ENCODE results near the gene SCAP. TPM values are rescaled to one million over a fixed set of nuclear protein-coding genes. Genes with fewer than 3 reads are reported as not detected.

The SCAP gene
- total RNA-seq, 1 donor from 2014 or later = 49.7 TPM

GRCh38 chr3:47399531-47400270 lies 76.0 kb downstream of the SCAP start:
- TF ChIP-seq CTCF (IDR thresholded peaks at IDR 0.05) = no peak
- no peaks in the 10 kb centered on the region for H3K36me3 Mint-ChIP-seq (ENCODE audit: low read depth)
- no peaks in the 10 kb centered on the region for H3K27me3 Mint-ChIP-seq (ENCODE audit: low read depth)
- H3K4me1 Mint-ChIP-seq (ENCODE audit: low read depth) = peaks cover 34% of the 10 kb centered on the region
- no peak overlapping the region for H3K4me3 Mint-ChIP-seq (ENCODE audit: unreplicated experiment)
- H3K9me3 Mint-ChIP-seq (ENCODE audit: low read depth) = no peaks in the 10 kb centered on the region
- DNase-seq (ENCODE audit: low spot score) = no peak
- H3K27ac Mint-ChIP-seq (ENCODE audit: unreplicated experiment) = no peak overlapping the region

- H3K4me3 Mint-ChIP-seq (ENCODE audit: unreplicated experiment) = no peak overlapping the region
- no peak for TF ChIP-seq CTCF (IDR thresholded peaks at IDR 0.05)
- DNase-seq (ENCODE audit: low spot score) = no peak
- H3K36me3 Mint-ChIP-seq (ENCODE audit: low read depth) = no peaks in the 10 kb centered on the region
- H3K4me1 Mint-ChIP-seq (ENCODE audit: low read depth) = peaks cover 35% of the 10 kb centered on the region
- no peak overlapping the region for H3K27ac Mint-ChIP-seq (ENCODE audit: unreplicated experiment)
- no peaks in the 10 kb centered on the region for H3K9me3 Mint-ChIP-seq (ENCODE audit: low read depth)
- no peaks in the 10 kb centered on the region for H3K27me3 Mint-ChIP-seq (ENCODE audit: low read depth)
Measured at GRCh38 chr3:47399016-47399415, 76.7 kb downstream of the SCAP start.

- no peaks in the 10 kb centered on the region for H3K27me3 Mint-ChIP-seq (ENCODE audit: low read depth)
- H3K9me3 Mint-ChIP-seq (ENCODE audit: low read depth) = no peaks in the 10 kb centered on the region
- no peak for DNase-seq (ENCODE audit: low spot score)
- H3K4me3 Mint-ChIP-seq (ENCODE audit: unreplicated experiment) = no peak overlapping the region
- H3K27ac Mint-ChIP-seq (ENCODE audit: unreplicated experiment) = peak overlapping the region; percentile 80
- H3K4me1 Mint-ChIP-seq (ENCODE audit: low read depth) = peaks cover 39% of the 10 kb centered on the region
- no peaks in the 10 kb centered on the region for H3K36me3 Mint-ChIP-seq (ENCODE audit: low read depth)
- no peak for TF ChIP-seq CTCF (IDR thresholded peaks at IDR 0.05)
Measured at GRCh38 chr3:47398228-47398627, 77.5 kb downstream of the SCAP start.

- no peak for DNase-seq (ENCODE audit: low spot score)
- no peak overlapping the region for H3K4me3 Mint-ChIP-seq (ENCODE audit: unreplicated experiment)
- TF ChIP-seq CTCF (IDR thresholded peaks at IDR 0.05) = no peak
- no peaks in the 10 kb centered on the region for H3K36me3 Mint-ChIP-seq (ENCODE audit: low read depth)
- H3K9me3 Mint-ChIP-seq (ENCODE audit: low read depth) = no peaks in the 10 kb centered on the region
- peaks cover 43% of the 10 kb centered on the region for H3K4me1 Mint-ChIP-seq (ENCODE audit: low read depth)
- no peaks in the 10 kb centered on the region for H3K27me3 Mint-ChIP-seq (ENCODE audit: low read depth)
- H3K27ac Mint-ChIP-seq (ENCODE audit: unreplicated experiment) = peak overlapping the region; percentile 19
Measured at GRCh38 chr3:47394881-47395280, 80.9 kb downstream of the SCAP start.

GRCh38 chr3:47394140-47394870 lies 81.4 kb downstream of the SCAP start:
- Mint-ChIP-seq H3K36me3 (ENCODE audit: low read depth) (no peaks in the 10 kb centered on the region), H3K4me1 (ENCODE audit: low read depth) (peaks cover 39% of the 10 kb centered on the region), H3K27ac (ENCODE audit: unreplicated experiment) (peak overlapping the region; percentile 66), H3K4me3 (ENCODE audit: unreplicated experiment) (no peak overlapping the region), H3K9me3 (ENCODE audit: low read depth) (no peaks in the 10 kb centered on the region), H3K27me3 (ENCODE audit: low read depth) (no peaks in the 10 kb centered on the region)
- TF ChIP-seq CTCF (IDR thresholded peaks at IDR 0.05) = peak; percentile 37
- DNase-seq (ENCODE audit: low spot score) = no peak
